Pancreas (tissue), 10 donors: ENCODE data around the gene SPATA21. TPM values are rescaled to one million over a fixed set of nuclear protein-coding genes. Genes with fewer than 3 reads are reported as not detected.

Experiments used
- ATAC-seq, 4 donors: fragments of 200-7000 bp; cut with Tn5 transposase; one replicate each; pipeline versions ENCODE4 v1.8.0 to v1.9.1; 2020; ENCODE audit warnings: mild to moderate bottlenecking in 4 of 4, moderate library complexity in 4 of 4
- DNase-seq, 6 donors: peaks; one replicate each; pipeline ENCODE4 v3.0.0-alpha.2; 2020
- FAIRE-seq: peaks from 2 replicates; lab custom pipeline; 2012; peaks lifted over from hg19 to GRCh38; lab: Jason Lieb, UNC
- H3K27ac ChIP-seq, 4 donors: fragments of 200-600 bp; sonication (generic); 1 replicate in 3 of 4; 2 replicates in 1 of 4; pipeline versions ENCODE4 v1.5.0 to v1.8.0; 2020
- H3K27me3 ChIP-seq, 4 donors: fragments of 200-600 bp; one replicate each; pipeline ENCODE4 v1.8.0; 2021
- H3K36me3 ChIP-seq, 3 donors: fragments of 200-600 bp; sonication (generic) in 1 of 3; one replicate each; pipeline versions ENCODE4 v1.5.0 to v1.8.0; 2020 to 2021
- H3K4me1 ChIP-seq, 3 donors: fragments of 200-600 bp; one replicate each; pipeline ENCODE4 v1.8.0; 2021
- H3K4me3 ChIP-seq, 4 donors: fragments of 200-600 bp; sonication (generic) in 2 of 4; one replicate each; pipeline versions ENCODE4 v1.5.0 to v1.8.0; 2020 to 2021
- H3K9me3 ChIP-seq, 4 donors: fragments of 200-600 bp; one replicate each; pipeline ENCODE4 v1.8.0; 2021
- WGBS, 2 donors: extraction: QIAGEN DNeasy Blood & Tissue Kit; methylation state at CpG; one replicate each; pipeline ENCODE4 v1.1.7; 2013; 5-methylcytosine and 5-hydroxymethylcytosine counted together
- intact Hi-C, 3 donors: fragments of 100-400 bp; cut with DNase I; formaldehyde crosslinking; loops; one replicate each; pipeline versions ENCODE4 v1.11.1 to v1.14.2; 2022
- polyA plus RNA-seq, 2 donors: library from polyadenylated mRNA; stranded (reverse); fragments of 200-250 nt; gene quantifications; one replicate each; pipeline ENCODE4 v1.2.3, GENCODE V29; 2013
- total RNA-seq, 6 donors: library from RNA; stranded (reverse); fragmentation: NEBNext Ultra II Directional in 4 of 6; extraction: Animal tissue kit (Norgen Biotek cat#: 25700) in 4 of 6; gene quantifications; one replicate each; pipeline versions ENCODE4 v1.2.1 to v1.2.4, GENCODE V29; 2021 to 2023
- TF ChIP-seq, protein P1 (sequence below), 4 donors: fragments of 200-600 bp; sonication (generic) in 3 of 4; IDR thresholded peaks; one replicate each; pipeline versions ENCODE4 v1.5.0 to v1.8.0; 2021; ENCODE audit warnings: antibody characterized with exemption in 4 of 4
- donor health status: healthy with polysubstance abuse.
- donor health status: DM: no; HTN: no; CAD: no; lungs with moderate emphysema.
- donor health status: DM: no; HTN: no; CAD: no.
- donor health status: control.
- donor health status: control.
- donor health status: Bipolar disorder and iron deficiency.
- donor health status: DM: yes; HTN: yes; CAD: no.
- donor health status: DM: no; HTN: no; CAD: no.
- donor health status: DM: no; HTN: no; CAD: no.
- donor health status: DM: yes; HTN: yes; CAD: no.

The SPATA21 gene
- total and polyA plus RNA-seq, 8 donors, result 0.53 to 0.90 (median 0.77) TPM; not detected in 5

- peak in 1 of 6 donors; percentile 4 for DNase-seq
- no peak for FAIRE-seq
- H3K27ac ChIP-seq, result peak overlapping the region in 2 of 4 donors; percentile 76 to 85
- intact Hi-C loops, result no loop called here
- H3K36me3 ChIP-seq, result peaks cover 0 to 7% (median 0%) of the 10 kb centered on the region in 3 donors
- 47 to 49% methylated on average over 7 of the region's 7 CpGs for WGBS, 2 donors
- peaks cover 0 to 8% (median 0%) of the 10 kb centered on the region in 3 donors for H3K4me1 ChIP-seq
- H3K27me3 ChIP-seq, result no peaks in the 10 kb centered on the region
- TF ChIP-seq, protein P1, sequence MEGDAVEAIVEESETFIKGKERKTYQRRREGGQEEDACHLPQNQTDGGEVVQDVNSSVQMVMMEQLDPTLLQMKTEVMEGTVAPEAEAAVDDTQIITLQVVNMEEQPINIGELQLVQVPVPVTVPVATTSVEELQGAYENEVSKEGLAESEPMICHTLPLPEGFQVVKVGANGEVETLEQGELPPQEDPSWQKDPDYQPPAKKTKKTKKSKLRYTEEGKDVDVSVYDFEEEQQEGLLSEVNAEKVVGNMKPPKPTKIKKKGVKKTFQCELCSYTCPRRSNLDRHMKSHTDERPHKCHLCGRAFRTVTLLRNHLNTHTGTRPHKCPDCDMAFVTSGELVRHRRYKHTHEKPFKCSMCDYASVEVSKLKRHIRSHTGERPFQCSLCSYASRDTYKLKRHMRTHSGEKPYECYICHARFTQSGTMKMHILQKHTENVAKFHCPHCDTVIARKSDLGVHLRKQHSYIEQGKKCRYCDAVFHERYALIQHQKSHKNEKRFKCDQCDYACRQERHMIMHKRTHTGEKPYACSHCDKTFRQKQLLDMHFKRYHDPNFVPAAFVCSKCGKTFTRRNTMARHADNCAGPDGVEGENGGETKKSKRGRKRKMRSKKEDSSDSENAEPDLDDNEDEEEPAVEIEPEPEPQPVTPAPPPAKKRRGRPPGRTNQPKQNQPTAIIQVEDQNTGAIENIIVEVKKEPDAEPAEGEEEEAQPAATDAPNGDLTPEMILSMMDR (IDR thresholded peaks at IDR 0.05), result no peak
- H3K4me3 ChIP-seq, result peak overlapping the region in 2 of 4 donors; percentile 97 to 98
- ATAC-seq, result peak in 3 of 4 donors; percentile 16 to 24 (median 23)
- H3K9me3 ChIP-seq, result no peaks in the 10 kb centered on the region
Measured at GRCh38 chr1:16440131-16440469, 2.9 kb upstream of the SPATA21 start.

- Histone ChIP-seq H3K27ac (no peak overlapping the region), H3K9me3 (no peaks in the 10 kb centered on the region), H3K4me1 (peaks cover 0 to 8% (median 0%) of the 10 kb centered on the region in 3 donors), H3K4me3 (no peak overlapping the region), H3K36me3 (peaks cover 0 to 5% (median 0%) of the 10 kb centered on the region in 3 donors), H3K27me3 (no peaks in the 10 kb centered on the region)
- intact Hi-C loops, result no loop called here
- WGBS, 2 donors, result 65 to 79% methylated on average over 2 of the region's 2 CpGs
- FAIRE-seq (no peak), DNase-seq (no peak), ATAC-seq (no peak)
- TF ChIP-seq, protein P1 (IDR thresholded peaks at IDR 0.05), result no peak
Measured at GRCh38 chr1:16438924-16439323, 1.7 kb upstream of the SPATA21 start.

GRCh38 chr1:16438516-16438915 is 1.3 kb upstream of the SPATA21 start:
- TF ChIP-seq, protein P1 (IDR thresholded peaks at IDR 0.05), result no peak
- ATAC-seq, result no peak
- H3K27ac ChIP-seq, result no peak overlapping the region

DNA sequence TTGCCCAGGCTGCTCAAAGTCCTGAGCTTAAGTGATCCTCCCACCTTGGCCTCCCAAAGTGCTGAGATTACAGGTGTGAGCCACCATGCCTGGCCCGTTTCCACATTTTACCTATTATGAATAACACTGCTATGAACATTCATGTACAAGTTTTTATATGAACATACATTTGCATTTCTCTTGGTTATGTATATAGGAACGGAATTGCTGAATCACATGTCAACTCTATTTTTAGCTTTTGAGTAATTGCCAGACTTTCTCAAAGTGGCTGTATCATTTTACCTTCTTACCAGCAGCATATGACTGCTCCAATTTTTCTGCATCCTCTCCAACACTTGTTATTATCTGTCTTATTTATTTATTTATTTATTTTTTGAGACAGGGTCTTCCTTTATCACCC is 2.7 kb downstream of the SPATA21 start:
- H3K4me1 ChIP-seq, result no peaks in the 10 kb centered on the region
- no peak overlapping the region for H3K4me3 ChIP-seq
- ATAC-seq (no peak), DNase-seq (no peak), FAIRE-seq (no peak)
- WGBS, 2 donors, result 57 to 63% methylated on average over 2 of the region's 2 CpGs
- no peak overlapping the region for H3K27ac ChIP-seq
- no peaks in the 10 kb centered on the region for H3K27me3 ChIP-seq
- intact Hi-C loops, result no loop called here
- H3K36me3 ChIP-seq, result no peaks in the 10 kb centered on the region
- no peaks in the 10 kb centered on the region for H3K9me3 ChIP-seq
- TF ChIP-seq, protein P1 (IDR thresholded peaks at IDR 0.05), result no peak

More at GRCh38 chr1:16438516-16438915, 1.3 kb upstream of the SPATA21 start:
- WGBS, 2 donors, result 74 to 75% methylated on average over 2 of the region's 2 CpGs
- H3K36me3 ChIP-seq, result peaks cover 0 to 1% (median 0%) of the 10 kb centered on the region in 3 donors
- intact Hi-C loops, result no loop called here
- H3K4me1 ChIP-seq, result peaks cover 0 to 8% (median 0%) of the 10 kb centered on the region in 3 donors
- H3K9me3 ChIP-seq, result no peaks in the 10 kb centered on the region
- H3K27me3 ChIP-seq, result no peaks in the 10 kb centered on the region
- H3K4me3 ChIP-seq, result no peak overlapping the region
- no peak for DNase-seq
- no peak for FAIRE-seq

- no peak overlapping the region for H3K4me3 ChIP-seq
- FAIRE-seq (no peak), ATAC-seq (no peak), DNase-seq (no peak)
- H3K36me3 ChIP-seq, result no peaks in the 10 kb centered on the region
- 86 to 90% methylated on average over 4 of the region's 4 CpGs for WGBS, 2 donors
- intact Hi-C loops, result no loop called here
- no peaks in the 10 kb centered on the region for H3K4me1 ChIP-seq
- no peaks in the 10 kb centered on the region for H3K27me3 ChIP-seq
- H3K9me3 ChIP-seq, result no peaks in the 10 kb centered on the region
- TF ChIP-seq, protein P1 (IDR thresholded peaks at IDR 0.05), result no peak
- no peak overlapping the region for H3K27ac ChIP-seq
Measured at GRCh38 chr1:16434007-16434406, 3.2 kb downstream of the SPATA21 start.
